Glutamatergic neuron (in vitro differentiated cells): ENCODE results near the gene CIC. TPM values are rescaled to one million over a fixed set of nuclear protein-coding genes. Genes with fewer than 3 reads are reported as not detected.

ENCODE experiments used
- DNase-seq: peaks from one replicate; pipeline ENCODE4 v3.0.0; 2022
- H3K27ac Mint-ChIP-seq: one replicate; pipeline ENCODE4 v1.8.0; 2020; ENCODE audit warnings: mild to moderate bottlenecking, mixed read lengths, inconsistent platforms; ENCODE audit not compliant: unreplicated experiment
- H3K27me3 Mint-ChIP-seq: one replicate; pipeline ENCODE4 v1.8.0; 2020; ENCODE audit warnings: mild to moderate bottlenecking, moderate library complexity, mixed read lengths, inconsistent platforms; ENCODE audit not compliant: unreplicated experiment
- H3K36me3 Mint-ChIP-seq: one replicate; pipeline ENCODE4 v1.8.0; 2020; ENCODE audit warnings: mild to moderate bottlenecking, mixed read lengths, inconsistent platforms; ENCODE audit not compliant: unreplicated experiment
- H3K4me1 Mint-ChIP-seq: one replicate; pipeline ENCODE4 v1.8.0; 2020; ENCODE audit warnings: mild to moderate bottlenecking, low read depth, mixed read lengths, inconsistent platforms; ENCODE audit not compliant: unreplicated experiment
- H3K4me3 Mint-ChIP-seq: one replicate; pipeline ENCODE4 v1.8.0; 2020; ENCODE audit warnings: mild to moderate bottlenecking, mixed read lengths, inconsistent platforms; ENCODE audit not compliant: unreplicated experiment
- H3K9me3 Mint-ChIP-seq: one replicate; pipeline ENCODE4 v1.8.0; 2020; ENCODE audit warnings: mild to moderate bottlenecking, moderate library complexity, mixed read lengths, inconsistent platforms; ENCODE audit not compliant: unreplicated experiment
- CTCF ChIP-seq: fragments of 200-600 bp; sonication (generic); IDR thresholded peaks from one replicate; pipeline ENCODE4 v1.5.0; 2021; ENCODE audit not compliant: partially characterized antibody, unreplicated experiment
- total RNA-seq: library from RNA; stranded (reverse); fragmentation: NEBNext Ultra II Directional; extraction: Animal tissue kit (Norgen Biotek cat#: 25700); gene quantifications from one replicate; pipeline ENCODE4 v1.2.1, GENCODE V29; 2021; ENCODE audit not compliant: unreplicated experiment

Gene CIC
- total RNA-seq, 1 donor from 2014 or later = 150 TPM

- TF ChIP-seq CTCF = no peak
- Mint-ChIP-seq H3K27ac (peak within 1 kb of the TSS; percentile 66), H3K4me3 (peak within 1 kb of the TSS; percentile 83), H3K36me3 (no peaks in the 10 kb centered on the region), H3K4me1 (peaks cover 28% of the 10 kb centered on the region), H3K27me3 (peaks cover 13% of the 10 kb centered on the region), H3K9me3 (peaks cover 12% of the 10 kb centered on the region)
- peak; percentile 98 for DNase-seq
These were observed 56.4 kb downstream of the CIC start, which contains the start of gene MEGF8 for GRCh38 chr19:42325308-42325895. TSS of gene MEGF8 (plus strand) at chr19:42325635. CDS start at chr19:42326244, 609 bp downstream.

- Mint-ChIP-seq H3K4me1 (peaks cover 33% of the 10 kb centered on the region), H3K36me3 (no peaks in the 10 kb centered on the region), H3K27me3 (peaks cover 8% of the 10 kb centered on the region), H3K27ac (peak overlapping the region; percentile 17), H3K4me3 (peak overlapping the region; percentile 83), H3K9me3 (peaks cover 15% of the 10 kb centered on the region)
- peak; percentile 15 for TF ChIP-seq CTCF
- DNase-seq = peak; percentile 54
These were observed 57.1 kb downstream of the CIC start for GRCh38 chr19:42325896-42326771.

- no peak for TF ChIP-seq CTCF
- Mint-ChIP-seq H3K27ac (no peak overlapping the region), H3K4me1 (peaks cover 33% of the 10 kb centered on the region)
These were observed 57.9 kb downstream of the CIC start for GRCh38 chr19:42326969-42327368.

GRCh38 chr19:42327381-42327780 lies 58.3 kb downstream of the CIC start:
- peak overlapping the region; percentile 83 for H3K4me3 Mint-ChIP-seq
- peaks cover 8% of the 10 kb centered on the region for H3K27me3 Mint-ChIP-seq
- H3K27ac Mint-ChIP-seq = peak overlapping the region; percentile 52
- DNase-seq = no peak
- peaks cover 15% of the 10 kb centered on the region for H3K9me3 Mint-ChIP-seq
- peaks cover 33% of the 10 kb centered on the region for H3K4me1 Mint-ChIP-seq
- no peak for TF ChIP-seq CTCF
- no peaks in the 10 kb centered on the region for H3K36me3 Mint-ChIP-seq

More at GRCh38 chr19:42326969-42327368, 57.9 kb downstream of the CIC start:
- H3K4me3 Mint-ChIP-seq = peak overlapping the region; percentile 83
- H3K27me3 Mint-ChIP-seq = peaks cover 8% of the 10 kb centered on the region
- peaks cover 15% of the 10 kb centered on the region for H3K9me3 Mint-ChIP-seq
- no peak for DNase-seq
- H3K36me3 Mint-ChIP-seq = no peaks in the 10 kb centered on the region
